Fibroblast of skin of scalp (primary cell): ENCODE measurements around the gene P2RY6.

Experiments
- DNase-seq: peaks from one replicate; pipeline ENCODE4 v3.0.0-alpha.2; 2013

P2RY6 gene

DNA sequence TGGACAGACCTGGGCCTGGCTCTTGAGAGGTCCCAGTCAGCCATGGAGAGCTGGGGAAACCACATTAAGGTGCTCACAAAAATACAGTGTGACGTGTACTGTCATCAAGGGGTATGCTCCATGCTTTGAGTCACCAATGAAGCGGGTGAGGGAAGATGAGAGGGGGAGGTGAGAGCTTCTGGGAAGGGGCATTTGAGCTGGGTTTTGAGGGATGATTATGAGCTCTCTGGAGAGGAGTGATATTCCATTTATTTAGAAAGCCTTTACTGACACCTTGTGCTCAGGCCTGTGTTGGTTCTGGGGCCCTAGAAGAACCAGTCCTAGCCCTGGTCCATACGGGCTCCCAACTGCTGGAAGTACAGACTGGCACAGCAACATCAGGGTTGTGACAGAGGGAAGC lies 25.6 kb downstream of the P2RY6 start:
- no peak for DNase-seq

DNA sequence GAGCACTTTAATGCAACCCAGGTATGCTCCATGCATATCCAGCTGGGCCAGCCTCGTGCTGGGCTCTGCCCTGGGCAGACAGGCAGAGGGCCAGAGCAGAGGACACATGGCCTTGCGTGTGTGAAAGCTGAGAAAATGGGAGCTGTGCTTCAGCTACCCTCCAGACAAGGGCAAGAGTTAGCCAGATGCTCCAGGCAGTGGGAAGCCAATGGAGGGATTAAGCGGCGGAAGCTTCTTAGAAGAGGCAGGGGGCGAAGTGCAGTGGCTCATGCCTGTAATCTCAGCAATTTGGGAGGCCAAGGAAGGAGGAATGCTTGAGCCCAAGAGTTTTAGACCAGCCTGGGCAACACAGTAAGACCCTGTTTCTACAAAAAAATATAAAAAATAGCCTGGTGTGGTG lies 26.1 kb downstream of the P2RY6 start:
- no peak for DNase-seq

- no peak for DNase-seq
These were observed 27.6 kb downstream of the P2RY6 start for GRCh38 chr11:73299751-73300150.

- DNase-seq: no peak
These were observed 34.1 kb downstream of the P2RY6 start for GRCh38 chr11:73306069-73306841.

DNA sequence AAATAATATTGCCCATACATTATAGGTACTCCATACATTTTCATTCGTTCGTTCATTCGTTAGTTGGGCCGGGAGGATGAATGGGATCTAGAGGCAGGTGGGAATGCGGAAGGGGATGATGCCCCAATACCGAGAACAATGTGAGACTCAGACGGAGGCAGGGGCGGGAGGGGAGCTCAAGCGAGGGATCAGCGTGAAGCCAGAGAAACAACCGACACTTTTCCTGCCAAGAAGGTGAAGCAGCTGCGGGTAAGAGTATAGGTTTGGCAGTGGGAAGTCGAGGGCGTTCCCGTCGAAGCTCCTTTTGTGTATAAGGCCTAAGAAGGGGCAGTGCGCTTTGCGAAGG lies 34.8 kb downstream of the P2RY6 start:
- no peak for DNase-seq

DNA sequence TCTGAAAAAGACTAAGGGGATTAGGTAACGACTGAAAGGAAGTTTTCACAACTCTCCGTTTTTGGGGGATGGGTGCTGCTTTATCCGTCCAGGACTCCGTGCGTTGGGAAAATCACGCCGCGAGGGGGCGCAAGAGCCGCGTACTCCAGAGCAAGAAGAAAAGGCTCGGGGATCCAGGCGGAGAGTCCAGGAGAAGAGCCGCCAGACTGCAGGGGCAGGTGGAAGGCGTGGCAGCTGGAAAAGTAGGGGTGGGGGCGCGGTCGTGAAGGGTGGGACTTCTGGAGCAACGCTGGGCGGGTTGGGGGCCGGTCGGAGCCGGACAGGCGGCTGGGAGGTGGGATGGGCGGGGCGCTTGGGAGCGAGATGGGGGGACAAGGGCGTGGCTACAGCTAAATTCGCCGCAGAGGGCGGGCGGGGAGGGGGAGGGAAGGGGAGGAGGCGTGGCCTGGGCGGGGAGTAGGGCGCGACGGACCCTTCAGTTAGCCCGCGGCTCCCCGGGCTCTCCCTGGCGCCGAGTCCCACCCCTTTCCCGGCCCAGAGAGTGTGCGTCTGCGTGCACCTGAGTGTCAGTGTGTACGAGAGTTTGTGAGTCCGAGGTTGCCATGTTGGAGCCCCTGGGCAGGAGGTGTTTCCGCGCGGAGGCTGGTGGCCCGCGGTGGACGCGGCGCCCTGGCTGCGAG lies 35.3 kb downstream of the P2RY6 start:
- peak; percentile 98 for DNase-seq

DNA sequence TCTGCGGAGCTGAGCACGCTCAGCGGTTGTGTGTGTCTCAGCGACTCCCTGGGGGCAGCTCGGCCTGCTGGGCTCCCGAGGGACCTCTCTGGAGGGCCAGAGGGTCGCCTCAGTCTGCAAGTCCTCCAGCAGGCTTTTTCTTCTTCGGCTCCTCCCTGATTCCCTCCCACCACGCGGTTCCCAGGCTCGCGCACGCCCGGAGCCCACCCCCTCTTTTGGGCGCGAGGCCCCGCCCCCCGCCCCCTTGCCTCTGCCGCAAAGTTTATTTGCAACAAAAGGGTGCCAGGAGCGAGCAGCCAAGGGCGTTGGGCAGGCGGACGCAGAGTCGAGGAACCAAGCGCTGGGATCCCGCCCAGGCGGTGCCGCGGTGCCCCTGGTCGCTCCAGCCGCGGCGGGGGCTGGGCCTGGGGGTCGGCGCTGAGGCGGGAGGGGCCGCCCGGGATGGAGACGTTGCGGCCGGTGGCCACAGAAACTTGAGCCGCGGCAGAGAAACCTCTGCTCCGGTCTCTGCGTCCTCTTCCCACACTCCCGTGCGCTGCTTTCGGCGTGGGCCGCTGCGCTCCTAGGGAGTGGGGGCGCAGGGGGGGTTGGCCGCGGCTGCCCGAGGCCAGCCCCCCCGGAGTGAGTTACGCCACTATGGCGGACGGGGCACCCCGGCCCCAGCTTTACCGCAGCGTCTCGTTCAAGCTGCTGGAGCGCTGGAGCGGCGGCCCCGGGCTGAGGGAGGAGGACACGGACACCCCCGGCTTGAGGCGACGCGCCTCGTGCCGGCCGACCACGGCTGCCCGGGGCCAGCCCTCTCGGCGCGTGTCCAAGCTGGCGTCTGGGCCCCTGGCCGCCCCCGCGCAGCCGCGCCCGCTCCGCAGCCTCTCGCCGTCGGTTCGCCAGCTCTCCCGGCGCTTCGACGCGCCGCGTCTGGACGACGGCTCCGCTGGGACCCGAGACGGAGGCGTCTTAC lies 36.1 kb downstream of the P2RY6 start, which contains the start of gene ARHGEF17:
Gene ARHGEF17, plus strand, starts transcription at position 274 of the 958 bp plus-strand sequence. Its CDS starts 363 bp downstream, at position 637.
- DNase-seq: peak; percentile 88

DNA sequence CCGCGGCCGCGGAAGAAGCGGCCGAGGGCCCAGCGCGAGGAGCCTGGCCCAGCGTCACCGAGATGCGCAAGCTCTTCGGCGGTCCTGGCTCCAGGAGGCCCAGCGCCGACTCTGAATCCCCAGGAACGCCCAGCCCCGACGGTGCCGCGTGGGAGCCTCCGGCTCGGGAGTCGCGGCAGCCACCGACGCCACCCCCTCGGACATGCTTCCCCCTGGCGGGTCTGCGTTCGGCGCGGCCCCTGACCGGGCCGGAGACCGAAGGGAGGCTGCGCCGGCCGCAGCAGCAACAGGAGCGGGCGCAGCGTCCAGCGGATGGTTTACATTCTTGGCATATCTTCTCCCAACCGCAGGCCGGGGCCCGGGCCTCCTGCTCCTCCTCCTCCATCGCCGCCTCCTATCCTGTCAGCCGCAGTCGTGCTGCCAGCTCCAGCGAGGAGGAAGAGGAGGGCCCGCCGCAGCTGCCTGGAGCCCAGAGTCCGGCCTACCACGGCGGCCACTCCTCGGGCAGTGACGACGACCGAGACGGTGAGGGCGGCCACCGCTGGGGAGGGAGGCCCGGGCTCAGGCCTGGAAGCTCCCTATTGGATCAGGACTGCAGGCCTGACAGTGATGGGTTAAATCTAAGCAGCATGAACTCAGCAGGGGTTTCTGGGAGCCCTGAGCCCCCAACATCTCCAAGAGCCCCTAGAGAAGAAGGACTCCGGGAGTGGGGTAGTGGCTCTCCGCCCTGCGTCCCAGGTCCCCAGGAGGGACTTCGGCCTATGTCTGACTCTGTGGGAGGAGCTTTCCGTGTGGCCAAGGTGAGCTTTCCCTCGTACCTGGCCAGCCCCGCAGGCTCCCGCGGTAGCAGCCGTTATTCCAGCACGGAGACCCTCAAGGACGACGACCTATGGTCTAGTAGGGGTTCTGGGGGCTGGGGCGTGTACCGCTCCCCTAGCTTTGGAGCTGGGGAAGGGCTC lies 37.1 kb downstream of the P2RY6 start:
- DNase-seq: peak; percentile 98

DNA sequence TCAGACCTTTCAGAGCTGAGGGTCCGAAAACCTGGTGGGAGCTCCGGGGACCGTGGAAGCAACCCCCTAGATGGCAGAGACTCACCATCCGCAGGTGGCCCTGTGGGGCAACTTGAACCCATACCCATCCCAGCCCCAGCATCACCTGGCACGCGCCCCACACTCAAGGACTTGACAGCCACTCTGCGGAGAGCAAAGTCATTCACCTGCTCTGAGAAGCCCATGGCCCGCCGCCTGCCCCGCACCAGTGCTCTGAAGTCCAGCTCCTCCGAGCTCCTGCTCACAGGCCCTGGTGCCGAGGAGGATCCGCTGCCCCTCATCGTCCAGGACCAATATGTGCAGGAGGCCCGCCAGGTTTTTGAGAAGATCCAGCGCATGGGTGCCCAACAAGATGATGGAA lies 37.9 kb downstream of the P2RY6 start:
- no peak for DNase-seq

DNA sequence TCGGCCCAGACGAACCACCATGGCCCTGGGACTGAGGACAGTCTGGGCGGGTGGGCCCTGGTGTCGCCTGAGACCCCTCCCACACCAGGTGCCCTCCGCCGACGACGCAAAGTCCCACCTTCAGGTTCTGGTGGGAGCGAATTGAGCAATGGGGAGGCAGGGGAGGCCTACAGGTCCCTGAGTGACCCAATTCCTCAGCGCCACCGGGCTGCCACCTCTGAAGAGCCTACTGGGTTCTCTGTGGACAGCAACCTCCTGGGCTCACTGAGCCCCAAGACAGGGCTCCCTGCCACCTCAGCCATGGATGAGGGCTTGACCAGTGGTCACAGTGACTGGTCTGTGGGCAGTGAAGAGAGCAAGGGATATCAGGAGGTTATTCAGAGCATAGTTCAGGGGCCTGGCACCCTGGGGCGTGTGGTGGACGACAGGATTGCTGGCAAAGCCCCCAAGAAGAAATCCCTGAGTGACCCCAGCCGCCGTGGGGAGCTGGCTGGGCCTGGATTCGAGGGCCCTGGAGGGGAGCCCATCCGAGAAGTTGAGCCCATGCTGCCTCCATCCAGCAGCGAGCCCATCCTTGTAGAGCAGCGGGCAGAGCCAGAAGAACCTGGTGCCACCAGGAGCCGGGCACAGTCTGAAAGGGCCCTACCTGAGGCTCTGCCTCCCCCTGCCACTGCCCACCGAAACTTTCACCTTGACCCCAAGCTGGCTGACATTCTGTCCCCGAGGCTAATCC lies 38.7 kb downstream of the P2RY6 start:
- no peak for DNase-seq

DNA sequence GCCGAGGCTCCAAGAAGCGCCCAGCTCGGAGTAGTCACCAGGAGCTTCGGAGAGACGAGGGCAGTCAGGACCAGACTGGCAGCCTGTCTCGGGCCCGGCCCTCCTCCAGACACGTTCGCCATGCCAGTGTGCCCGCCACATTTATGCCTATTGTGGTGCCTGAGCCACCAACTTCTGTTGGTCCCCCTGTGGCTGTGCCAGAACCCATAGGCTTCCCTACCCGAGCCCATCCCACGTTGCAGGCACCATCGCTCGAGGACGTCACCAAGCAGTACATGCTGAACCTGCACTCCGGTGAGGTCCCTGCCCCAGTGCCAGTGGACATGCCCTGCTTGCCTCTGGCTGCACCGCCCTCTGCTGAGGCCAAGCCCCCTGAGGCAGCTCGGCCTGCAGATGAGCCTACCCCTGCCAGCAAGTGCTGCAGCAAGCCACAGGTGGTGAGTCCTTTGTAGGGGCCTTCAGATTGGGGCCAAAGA lies 39.3 kb downstream of the P2RY6 start:
- DNase-seq: no peak

- DNase-seq: no peak
These were observed 39.9 kb downstream of the P2RY6 start for GRCh38 chr11:73312036-73312435.

DNA sequence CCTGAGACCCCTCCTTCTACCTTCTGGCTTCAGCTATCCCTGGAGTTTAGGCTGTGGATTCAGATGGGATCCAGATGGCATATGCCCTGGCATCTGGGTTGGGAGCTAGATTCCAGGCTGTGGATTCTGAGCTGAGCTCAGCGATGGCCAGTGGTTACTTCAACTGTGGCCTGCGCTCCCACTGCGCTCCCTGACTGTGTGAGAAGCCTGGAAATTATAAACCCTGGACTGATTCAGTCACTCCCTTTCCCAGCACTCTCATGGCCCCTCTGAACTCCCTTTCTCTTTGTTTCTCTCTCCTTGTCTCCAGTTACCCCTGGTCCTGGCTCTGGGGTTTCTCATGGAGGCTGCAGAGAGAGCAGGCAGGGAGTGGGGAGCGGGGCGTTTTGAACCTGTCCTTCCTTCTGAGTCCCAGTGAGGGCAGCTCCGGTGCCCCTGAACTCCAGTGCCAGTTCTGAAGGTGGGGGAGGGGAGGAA lies 40.8 kb downstream of the P2RY6 start:
- DNase-seq: peak; percentile 67

DNA sequence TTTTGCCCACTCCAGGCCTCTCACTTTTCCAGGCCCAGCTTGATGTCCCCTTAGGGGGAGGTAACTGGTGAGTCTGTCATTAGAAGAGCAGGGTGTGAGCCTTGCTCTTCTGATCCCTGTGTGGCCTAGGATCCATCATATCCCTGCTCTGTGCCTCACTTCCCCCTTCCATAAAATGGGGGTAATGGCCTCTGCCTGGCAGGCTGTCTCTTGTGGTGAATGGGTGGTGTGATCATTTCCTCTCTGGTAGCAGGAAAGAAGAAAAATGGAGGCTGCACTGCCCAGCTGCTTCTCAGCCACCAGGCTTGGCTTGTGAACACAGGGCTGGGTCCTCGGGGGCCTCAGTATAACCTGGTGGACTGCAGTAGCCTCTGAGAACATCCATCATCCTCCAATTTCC lies 41.5 kb downstream of the P2RY6 start:
- no peak for DNase-seq

DNA sequence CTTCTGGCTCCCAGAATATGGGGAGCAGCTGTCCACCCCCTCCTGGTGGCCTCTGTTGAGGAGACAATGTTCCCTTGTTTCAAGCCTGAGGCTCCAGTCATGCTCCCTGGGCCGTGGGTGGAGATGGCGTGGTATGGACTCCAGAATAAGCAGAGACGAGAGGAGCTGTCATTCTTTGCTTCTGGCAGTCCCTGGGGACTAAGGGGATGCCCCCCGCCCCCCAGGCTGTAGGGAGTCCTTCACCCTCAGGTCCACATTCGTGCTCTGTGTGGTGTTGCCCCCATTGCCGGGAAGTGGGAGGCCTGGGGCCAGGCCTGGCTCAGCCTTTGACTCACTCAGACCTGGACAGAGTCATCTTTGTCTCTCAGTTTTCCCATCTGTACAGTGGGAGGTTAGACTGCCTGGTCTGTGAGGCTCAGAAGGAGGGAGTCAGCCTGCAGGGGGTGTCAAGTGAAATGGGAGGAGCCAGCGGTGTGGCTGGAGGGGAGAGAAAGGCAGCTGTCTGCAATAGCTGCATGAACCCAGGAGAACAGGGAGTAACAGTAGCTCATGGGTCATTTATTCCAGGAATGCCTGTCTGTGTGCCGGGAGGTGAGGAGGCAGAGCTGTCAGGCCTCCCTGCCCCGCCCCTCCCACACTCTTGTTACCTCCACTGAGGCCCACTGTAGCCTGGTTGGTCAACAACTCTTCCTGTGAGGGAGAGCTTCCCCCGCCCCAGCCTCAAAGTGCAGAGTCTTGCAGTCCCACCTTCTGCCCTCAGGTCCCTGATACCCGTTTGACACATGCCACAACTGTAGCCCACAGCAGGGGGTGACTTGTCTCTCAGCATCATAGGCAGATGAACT lies 42.2 kb downstream of the P2RY6 start:
- DNase-seq: peak; percentile 77

- DNase-seq: peak; percentile 43
These were observed 43.3 kb downstream of the P2RY6 start for GRCh38 chr11:73315293-73316020.

- no peak for DNase-seq
These were observed 44.3 kb downstream of the P2RY6 start for GRCh38 chr11:73316422-73316821.

GRCh38 chr11:73317373-73317772 lies 45.2 kb downstream of the P2RY6 start:
- DNase-seq: no peak

- DNase-seq: no peak
These were observed 45.7 kb downstream of the P2RY6 start for GRCh38 chr11:73317803-73318202.
